CD4-positive, alpha-beta memory T cell (primary cell): ENCODE results near the gene ORAI1. TPM values are rescaled to one million over a fixed set of nuclear protein-coding genes. Genes with fewer than 3 reads are reported as not detected.

ENCODE experiments used
- CTCF ChIA-PET: fragments of 350-600 bp; sonication (Branson Sonifier 250); formaldehyde crosslinking; loops from one replicate; lab custom pipeline; 2021; ENCODE audit warnings: inconsistent platforms; ENCODE audit not compliant: partially characterized antibody; lab: Charles Lee
- POLR2A ChIA-PET: fragments of 350-600 bp; sonication (Branson Sonifier 250); formaldehyde crosslinking; loops from one replicate; lab custom pipeline; 2021; ENCODE audit not compliant: partially characterized antibody; lab: Charles Lee
- DNase-seq, 5 donors: peaks; one replicate each; pipeline versions ENCODE4 v3.0.0 to v3.0.0-alpha.2; 2020 to 2022; ENCODE audit warnings: mixed read lengths in 1 of 5
- H3K27ac ChIP-seq: one replicate; pipeline ENCODE4 v1.7.0; 2013; ENCODE audit warnings: low read depth, low read length
- H3K27me3 ChIP-seq: 2 replicates; pipeline ENCODE4 v1.7.0; 2013; ENCODE audit warnings: mild to moderate bottlenecking, low read length, moderate library complexity; ENCODE audit not compliant: insufficient read depth
- H3K36me3 ChIP-seq: 2 replicates; pipeline ENCODE4 v1.7.0; 2013; ENCODE audit warnings: mild to moderate bottlenecking, low read length, moderate library complexity; ENCODE audit not compliant: insufficient read depth
- H3K4me1 ChIP-seq: 2 replicates; pipeline ENCODE4 v1.7.0; 2013; ENCODE audit warnings: mild to moderate bottlenecking, low read length, moderate library complexity; ENCODE audit not compliant: insufficient read depth
- H3K4me3 ChIP-seq, 2 donors: one replicate each; pipeline ENCODE4 v1.7.0; 2013; ENCODE audit warnings: low read length in 2 of 2, mild to moderate bottlenecking in 1 of 2
- H3K9me3 ChIP-seq, 2 donors: one replicate each; pipeline ENCODE4 v1.7.0; 2013; ENCODE audit warnings: low read length in 2 of 2, control low read depth in 1 of 2; ENCODE audit not compliant: control insufficient read depth in 1 of 2
- H3K27ac Mint-ChIP-seq, 7 donors: one replicate each; pipeline ENCODE4 v1.8.0; 2020 to 2021; ENCODE audit warnings: mixed read lengths in 7 of 7, mild to moderate bottlenecking in 6 of 7, inconsistent platforms in 3 of 7, moderate library complexity in 3 of 7
- H3K27me3 Mint-ChIP-seq, 2 donors: one replicate each; pipeline ENCODE4 v1.8.0; 2020 to 2021; ENCODE audit warnings: mixed read lengths in 2 of 2
- H3K36me3 Mint-ChIP-seq, 2 donors: one replicate each; pipeline ENCODE4 v1.8.0; 2020 to 2021; ENCODE audit warnings: mixed read lengths in 2 of 2, inconsistent platforms in 1 of 2, mild to moderate bottlenecking in 1 of 2
- H3K4me1 Mint-ChIP-seq, 4 donors: one replicate each; pipeline ENCODE4 v1.8.0; 2020 to 2021; ENCODE audit warnings: mixed read lengths in 4 of 4, mild to moderate bottlenecking in 1 of 4
- H3K4me3 Mint-ChIP-seq, 8 donors: one replicate each; pipeline ENCODE4 v1.8.0; 2020 to 2021; ENCODE audit warnings: mixed read lengths in 8 of 8, mild to moderate bottlenecking in 7 of 8, moderate library complexity in 6 of 8, inconsistent platforms in 3 of 8
- H3K9me3 Mint-ChIP-seq, 8 donors: one replicate each; pipeline ENCODE4 v1.8.0; 2020 to 2021; ENCODE audit warnings: mixed read lengths in 8 of 8, mild to moderate bottlenecking in 5 of 8, inconsistent platforms in 3 of 8, moderate library complexity in 1 of 8
- intact Hi-C: fragments of 100-400 bp; cut with micrococcal nuclease; formaldehyde crosslinking; loops from one replicate; pipeline ENCODE4 v1.15.1; 2023
- polyA plus RNA-seq, 2 donors: library from polyadenylated mRNA; unstranded; fragments of 300-500 nt; fragmentation: Illumina TruSeq; gene quantifications; one replicate each; pipeline ENCODE4 v1.2.3, GENCODE V29; 2021
- total RNA-seq, 2 experiments: library from RNA; stranded (reverse); gene quantifications; one replicate each; pipeline ENCODE4 v1.2.3, GENCODE V29; 2021

ORAI1 gene
- total and polyA plus RNA-seq, 4 experiments from 2014 or later = 48.8 to 235 (median 119) TPM

DNA sequence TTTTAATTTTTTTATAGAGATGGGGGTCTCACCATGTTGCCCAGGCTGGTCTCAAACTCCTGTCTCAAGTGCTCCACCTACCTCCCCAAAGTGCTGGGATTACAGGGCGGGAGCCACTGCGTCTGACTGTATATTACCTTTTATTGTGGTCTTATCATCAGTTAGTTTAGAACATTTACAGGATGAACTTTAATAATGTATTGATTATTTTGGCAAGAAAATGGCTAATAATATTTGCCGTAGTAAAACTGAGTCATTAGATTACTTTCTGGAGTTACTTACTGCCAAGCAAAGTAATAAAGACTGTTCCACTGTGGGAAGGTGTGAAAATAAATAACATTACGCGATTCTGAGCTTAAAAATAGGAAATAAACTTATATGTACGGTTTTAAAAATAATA lies 23.6 kb upstream of the ORAI1 start:
- Mint-ChIP-seq H3K36me3 (no peaks in the 10 kb centered on the region), H3K4me3 (no peak overlapping the region), H3K4me1 (peaks cover 0 to 4% (median 0%) of the 10 kb centered on the region in 4 donors), H3K9me3 (no peaks in the 10 kb centered on the region), H3K27ac (no peak overlapping the region), H3K27me3 (no peaks in the 10 kb centered on the region)
- Histone ChIP-seq H3K27ac (no peak overlapping the region), H3K9me3 (no peaks in the 10 kb centered on the region), H3K36me3 (no peaks in the 10 kb centered on the region), H3K4me3 (no peak overlapping the region), H3K27me3 (no peaks in the 10 kb centered on the region), H3K4me1 (no peaks in the 10 kb centered on the region)
- ChIA-PET POLR2A (interaction anchor here (1.4 to 1.7 kb wide), 2 partner anchors 11 to 26 kb away, joined by 3 to 6 read pairs; no protein-coding TSS in a partner anchor), CTCF (interaction anchor here (0.5 to 1.0 kb wide), 2 partner anchors 47 to 50 kb away, joined by 3 to 5 read pairs; no protein-coding TSS in a partner anchor)
- no peak for DNase-seq
- intact Hi-C loops = no loop called here

DNA sequence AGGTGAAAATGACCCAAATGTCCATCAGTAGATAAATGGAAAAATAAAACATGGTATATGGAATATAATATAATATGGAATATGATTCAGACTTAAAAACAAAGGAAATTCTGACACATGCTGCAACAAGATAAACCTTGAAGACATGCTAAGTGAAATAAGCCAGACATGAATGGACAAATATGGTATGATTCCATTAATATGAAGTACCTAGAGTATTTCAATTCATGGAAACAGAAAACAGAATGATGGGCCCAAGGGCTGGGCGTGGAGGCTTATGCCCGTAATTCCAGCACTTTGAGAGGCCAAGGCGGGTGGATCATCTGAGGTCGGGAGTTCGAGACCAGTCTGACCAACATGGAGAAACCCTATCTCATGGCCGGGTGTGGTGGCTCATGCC lies 22.7 kb upstream of the ORAI1 start:
- DNase-seq = no peak
- Mint-ChIP-seq H3K4me3 (no peak overlapping the region), H3K9me3 (no peaks in the 10 kb centered on the region), H3K36me3 (no peaks in the 10 kb centered on the region), H3K27ac (no peak overlapping the region), H3K27me3 (no peaks in the 10 kb centered on the region), H3K4me1 (peaks cover 0 to 3% (median under 1%) of the 10 kb centered on the region in 4 donors)
- no peaks in the 10 kb centered on the region for H3K4me1 ChIP-seq
- ChIA-PET POLR2A (interaction anchor here (1.7 kb wide), 1 partner anchor 12 kb away, joined by 6 read pairs; no protein-coding TSS in a partner anchor), CTCF (interaction anchor here (0.5 to 1.0 kb wide), 2 partner anchors 47 to 51 kb away, joined by 3 to 5 read pairs; no protein-coding TSS in a partner anchor)
- no peaks in the 10 kb centered on the region for H3K9me3 ChIP-seq
- no peaks in the 10 kb centered on the region for H3K36me3 ChIP-seq
- H3K27me3 ChIP-seq = no peaks in the 10 kb centered on the region
- H3K27ac ChIP-seq = no peak overlapping the region
- H3K4me3 ChIP-seq = no peak overlapping the region
- intact Hi-C loops = no loop called here

DNA sequence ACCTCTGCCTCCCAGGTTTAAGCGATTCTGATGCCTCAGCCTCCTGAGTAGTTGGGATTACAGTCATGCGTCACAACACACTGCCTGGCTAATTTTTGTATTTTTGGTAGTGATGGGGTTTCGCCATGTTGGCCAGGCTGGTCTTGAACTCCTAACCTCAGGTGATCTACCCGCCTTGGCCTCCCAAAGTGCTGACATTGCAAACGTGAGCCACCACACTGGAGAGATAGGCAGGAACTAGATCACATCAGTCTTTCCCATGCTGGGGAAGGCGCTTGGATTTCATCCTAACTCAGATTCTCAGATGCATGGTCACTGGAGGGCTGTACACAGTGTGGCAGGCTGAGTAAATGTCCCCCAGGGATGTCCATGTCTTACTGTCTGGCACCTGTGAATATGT lies 18.0 kb upstream of the ORAI1 start:
- Histone ChIP-seq H3K27ac (no peak overlapping the region), H3K36me3 (no peaks in the 10 kb centered on the region), H3K27me3 (no peaks in the 10 kb centered on the region), H3K9me3 (no peaks in the 10 kb centered on the region), H3K4me3 (no peak overlapping the region), H3K4me1 (no peaks in the 10 kb centered on the region)
- H3K9me3 Mint-ChIP-seq = no peaks in the 10 kb centered on the region
- H3K27ac Mint-ChIP-seq = peak overlapping the region in 3 of 7 donors; percentile 19 to 38 (median 36)
- H3K27me3 Mint-ChIP-seq = no peaks in the 10 kb centered on the region
- no peaks in the 10 kb centered on the region for H3K36me3 Mint-ChIP-seq
- H3K4me3 Mint-ChIP-seq = no peak overlapping the region
- peaks cover 0 to 4% (median 3%) of the 10 kb centered on the region in 4 donors for H3K4me1 Mint-ChIP-seq
- CTCF ChIA-PET = no interaction called here
- no peak for DNase-seq
- intact Hi-C loops = no loop called here
- POLR2A ChIA-PET = no interaction called here

DNA sequence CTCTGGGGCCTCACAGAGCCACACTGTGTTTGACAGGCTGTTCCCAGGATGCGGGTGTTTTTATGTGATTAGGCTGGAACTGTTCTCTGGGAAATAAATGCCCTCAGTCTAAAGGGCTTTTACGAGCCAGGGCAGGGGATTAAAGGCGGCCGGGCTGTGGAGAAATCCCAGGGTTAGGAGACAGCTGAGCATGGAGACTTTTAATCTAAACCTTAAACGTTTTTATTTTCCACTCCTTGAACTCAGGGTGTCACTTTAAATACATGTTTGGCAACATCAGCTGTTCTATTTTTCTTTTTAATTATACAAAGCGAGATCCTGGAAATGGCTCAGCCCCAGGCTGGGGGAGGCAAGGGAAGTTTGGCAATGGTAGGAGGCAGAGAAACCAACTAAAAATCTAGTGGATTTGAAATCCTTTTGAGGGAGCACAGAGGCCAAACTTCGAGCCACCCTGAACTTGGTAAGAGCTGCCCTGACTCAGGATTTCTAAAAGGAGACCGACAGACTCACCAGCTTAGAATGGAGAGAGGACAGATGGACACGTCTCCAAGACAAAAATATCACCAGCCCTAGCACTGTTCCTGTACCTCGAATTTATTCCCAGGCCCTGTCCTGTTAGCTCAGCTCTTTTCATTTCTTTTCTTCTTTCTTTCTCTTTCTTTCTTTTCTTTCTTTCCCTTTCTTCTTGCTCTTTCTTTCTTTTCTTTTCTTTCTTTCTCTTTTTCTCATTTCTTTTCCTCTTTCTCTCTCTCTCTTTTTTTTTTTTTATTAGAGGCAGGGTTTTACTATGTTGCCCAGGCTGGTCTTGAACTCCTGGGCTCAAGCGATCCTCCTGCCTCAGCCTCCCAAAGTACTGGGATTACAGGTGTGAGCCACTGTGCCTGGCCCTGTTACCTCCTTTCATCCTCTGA lies 15.8 kb upstream of the ORAI1 start:
- Mint-ChIP-seq H3K27ac (peak overlapping the region in 6 of 7 donors; percentile 9 to 57 (median 41)), H3K27me3 (no peaks in the 10 kb centered on the region)

DNA sequence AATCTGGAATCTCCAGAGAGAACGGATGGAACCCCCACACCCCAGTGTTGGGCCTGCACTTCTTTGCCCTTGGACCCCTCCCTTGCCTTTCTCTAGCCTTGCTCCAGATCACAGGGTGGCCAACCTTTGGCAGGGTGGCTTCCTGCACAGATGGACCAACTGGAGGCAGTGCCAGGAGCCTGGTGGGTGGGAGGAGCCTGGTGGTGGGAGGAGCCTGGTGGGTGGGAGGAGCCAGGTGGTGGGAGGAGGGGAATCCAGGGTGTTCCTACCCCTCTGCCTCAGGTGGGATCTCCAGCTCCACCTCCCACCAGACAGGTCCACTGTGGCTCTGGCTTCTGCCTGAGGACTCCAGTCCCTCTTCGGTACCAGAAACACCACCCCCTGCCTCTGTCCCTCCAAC lies 15.0 kb upstream of the ORAI1 start:
- POLR2A ChIA-PET = interaction anchor here (1.2 to 1.3 kb wide), 2 partner anchors 20 to 32 kb away, joined by 3 to 5 read pairs; no protein-coding TSS in a partner anchor
- no peaks in the 10 kb centered on the region for H3K27me3 Mint-ChIP-seq
- peak overlapping the region in 2 of 7 donors; percentile 29 to 78 for H3K27ac Mint-ChIP-seq
- H3K4me1 Mint-ChIP-seq = peaks cover 7 to 18% (median 7%) of the 10 kb centered on the region in 4 donors
- no peaks in the 10 kb centered on the region for H3K36me3 Mint-ChIP-seq
- CTCF ChIA-PET = interaction anchor here (0.6 to 1.6 kb wide), 4 partner anchors 11 to 72 kb away, joined by 3 read pairs; no protein-coding TSS in a partner anchor
- peaks cover 4% of the 10 kb centered on the region for H3K4me1 ChIP-seq
- no peaks in the 10 kb centered on the region for H3K9me3 ChIP-seq
- H3K4me3 Mint-ChIP-seq = no peak overlapping the region
- no peaks in the 10 kb centered on the region for H3K27me3 ChIP-seq
- no peaks in the 10 kb centered on the region for H3K36me3 ChIP-seq
- no peak overlapping the region for H3K4me3 ChIP-seq
- no peaks in the 10 kb centered on the region for H3K9me3 Mint-ChIP-seq
- DNase-seq = no peak
- no peak overlapping the region for H3K27ac ChIP-seq
- intact Hi-C loops = no loop called here

More for the DNA sequence above, 15.8 kb upstream of the ORAI1 start:
- peaks cover 5 to 13% (median 7%) of the 10 kb centered on the region in 4 donors for H3K4me1 Mint-ChIP-seq
- H3K27ac ChIP-seq = no peak overlapping the region
- no peak for DNase-seq
- no peaks in the 10 kb centered on the region for H3K36me3 ChIP-seq
- H3K9me3 Mint-ChIP-seq = no peaks in the 10 kb centered on the region
- ChIA-PET POLR2A (interaction anchor here (1.2 to 1.3 kb wide), 2 partner anchors 20 to 31 kb away, joined by 3 to 5 read pairs; no protein-coding TSS in a partner anchor), CTCF (interaction anchor here (0.6 to 1.6 kb wide), 3 partner anchors 13 to 32 kb away, joined by 3 read pairs; no protein-coding TSS in a partner anchor)
- H3K9me3 ChIP-seq = no peaks in the 10 kb centered on the region
- no peak overlapping the region for H3K4me3 ChIP-seq
- no peak overlapping the region for H3K4me3 Mint-ChIP-seq
- no peaks in the 10 kb centered on the region for H3K27me3 ChIP-seq
- H3K36me3 Mint-ChIP-seq = no peaks in the 10 kb centered on the region
- intact Hi-C loops = no loop called here
- peaks cover 4% of the 10 kb centered on the region for H3K4me1 ChIP-seq

DNA sequence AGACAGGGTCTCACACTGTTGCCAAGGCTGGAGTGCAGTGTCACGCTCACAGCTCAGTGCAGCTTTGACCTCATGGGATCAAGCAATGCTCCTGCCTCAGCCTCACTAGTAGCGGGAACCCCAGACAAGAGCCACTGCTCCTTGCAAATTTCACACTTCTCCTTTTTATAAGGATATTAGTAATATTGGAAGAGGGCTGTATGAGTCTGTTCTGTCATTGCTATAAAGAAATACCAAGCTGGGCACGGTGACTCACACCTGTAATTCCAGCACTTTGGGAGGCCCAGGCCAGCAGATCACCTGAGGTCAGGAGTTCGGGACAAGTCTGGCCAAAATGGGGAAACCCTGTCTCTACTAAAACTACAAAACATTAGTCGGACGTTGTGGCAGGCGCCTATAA lies 12.9 kb upstream of the ORAI1 start:
- H3K36me3 ChIP-seq = no peaks in the 10 kb centered on the region
- ChIA-PET POLR2A (interaction anchor here (1.4 kb wide), 1 partner anchor 22 kb away, joined by 4 read pairs; no protein-coding TSS in a partner anchor), CTCF (interaction anchor here (0.7 to 1.0 kb wide), 2 partner anchors 45 to 182 kb away, joined by 3 read pairs; no protein-coding TSS in a partner anchor)
- peaks cover 4% of the 10 kb centered on the region for H3K4me1 ChIP-seq
- no peaks in the 10 kb centered on the region for H3K27me3 ChIP-seq
- intact Hi-C loops = no loop called here
- H3K9me3 Mint-ChIP-seq = no peaks in the 10 kb centered on the region
- H3K4me3 Mint-ChIP-seq = no peak overlapping the region
- H3K27me3 Mint-ChIP-seq = no peaks in the 10 kb centered on the region
- peaks cover 7 to 18% (median 7%) of the 10 kb centered on the region in 4 donors for H3K4me1 Mint-ChIP-seq
- H3K9me3 ChIP-seq = no peaks in the 10 kb centered on the region
- no peaks in the 10 kb centered on the region for H3K36me3 Mint-ChIP-seq
- no peak overlapping the region for H3K27ac ChIP-seq
- H3K4me3 ChIP-seq = no peak overlapping the region
- peak overlapping the region in 1 of 7 donors; percentile 30 for H3K27ac Mint-ChIP-seq
- DNase-seq = no peak
